Inflammatory macrophage (primary cell): ENCODE results near the gene SHROOM2.
"Not testable (repeated sequence)": the region's sequence is repeated elsewhere in the genome, so short reads cannot be mapped to it uniquely, and the experiment has no call there.

Experiments
- DNase-seq, 2 donors: peaks; one replicate each; pipeline ENCODE4 v3.0.0-alpha.2; 2020 to 2022

Gene SHROOM2

DNA sequence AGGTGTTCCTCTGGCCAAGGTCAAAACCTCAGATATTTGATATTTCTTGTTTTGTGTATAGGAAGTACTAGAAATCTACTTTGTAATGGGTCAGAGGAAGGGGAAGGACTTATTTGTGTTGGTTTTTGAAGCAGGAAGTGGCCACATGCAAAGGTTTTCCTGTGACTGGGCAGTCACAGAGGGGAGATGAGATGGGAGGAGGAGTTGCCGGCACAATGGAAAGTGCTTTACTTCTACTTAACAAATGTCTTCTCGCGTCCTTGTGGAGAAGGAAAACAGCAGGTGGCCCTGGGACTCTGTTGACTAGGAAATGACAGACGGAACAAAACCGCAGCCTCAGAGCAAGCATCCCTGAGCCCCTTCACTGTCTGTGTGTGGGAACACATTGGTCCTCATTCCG lies 46.6 kb downstream of the SHROOM2 start:
- DNase-seq, result no peak

- no peak for DNase-seq
These were observed 49.5 kb downstream of the SHROOM2 start for GRCh38 chrX:9835585-9836210.

DNA sequence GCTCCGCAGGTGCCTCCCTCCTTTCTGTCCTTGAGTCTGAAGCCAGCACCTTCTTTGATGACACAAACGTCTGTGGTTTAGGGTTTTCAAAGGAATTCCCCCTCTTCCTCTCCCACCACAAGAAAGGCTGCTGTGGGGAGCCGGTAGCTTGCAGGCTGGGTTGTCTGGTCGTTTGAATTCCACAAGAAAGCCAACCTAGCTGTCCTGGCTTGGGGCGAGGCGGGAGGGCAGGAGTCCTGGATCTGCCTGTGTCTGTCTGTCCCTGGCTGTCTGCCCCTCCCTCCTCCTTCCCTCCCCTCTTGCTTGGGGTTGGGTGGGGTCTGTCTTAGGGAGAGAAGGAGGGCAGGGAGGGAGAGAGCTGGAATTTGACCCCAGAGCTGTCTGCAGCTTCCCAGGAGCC lies 56.3 kb downstream of the SHROOM2 start:
- no peak for DNase-seq

- DNase-seq, result no peak
These were observed 58.8 kb downstream of the SHROOM2 start for GRCh38 chrX:9844936-9845577.

DNA sequence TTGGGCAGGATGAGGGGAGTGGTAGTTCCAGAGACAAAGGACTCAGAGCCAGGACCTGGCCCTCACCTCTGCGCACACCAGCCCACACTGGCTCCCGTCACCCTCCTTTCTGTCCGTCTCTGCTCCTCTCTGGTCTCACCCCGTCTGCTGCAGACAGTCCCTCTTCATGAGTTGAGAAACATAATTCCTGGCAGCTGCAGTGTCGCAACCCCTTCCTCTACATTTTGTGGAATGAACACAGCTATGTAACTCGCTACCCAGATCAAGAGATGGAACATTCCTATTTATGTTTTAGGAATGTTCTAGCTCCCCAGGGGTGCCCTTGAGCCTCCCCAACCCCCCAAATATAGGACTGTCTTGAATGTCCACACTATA lies 59.3 kb downstream of the SHROOM2 start:
- no peak for DNase-seq

DNA sequence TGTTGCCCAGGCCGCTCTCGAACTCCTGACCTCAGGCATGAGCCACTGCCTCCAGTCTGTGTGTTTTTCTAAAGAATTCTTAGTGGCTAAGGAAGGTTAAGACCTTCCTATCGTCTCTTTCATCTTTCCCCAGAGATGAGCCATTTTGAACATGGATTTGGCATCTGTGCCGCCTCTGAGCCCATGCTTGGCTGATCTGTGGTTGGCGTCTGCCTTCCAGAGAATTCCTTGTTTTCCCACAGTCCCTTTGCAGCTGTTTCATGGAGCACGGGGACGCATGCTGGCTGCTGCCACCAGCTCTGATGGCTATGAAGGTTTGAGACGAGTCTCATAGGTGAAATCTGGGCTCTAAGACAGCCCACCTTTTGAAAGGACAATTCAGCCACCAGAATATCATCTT lies 60.4 kb downstream of the SHROOM2 start:
- no peak for DNase-seq

GRCh38 chrX:9847071-9847470 lies 60.8 kb downstream of the SHROOM2 start:
- no peak for DNase-seq

GRCh38 chrX:9848718-9849479 lies 62.7 kb downstream of the SHROOM2 start:
- DNase-seq, result no peak

DNA sequence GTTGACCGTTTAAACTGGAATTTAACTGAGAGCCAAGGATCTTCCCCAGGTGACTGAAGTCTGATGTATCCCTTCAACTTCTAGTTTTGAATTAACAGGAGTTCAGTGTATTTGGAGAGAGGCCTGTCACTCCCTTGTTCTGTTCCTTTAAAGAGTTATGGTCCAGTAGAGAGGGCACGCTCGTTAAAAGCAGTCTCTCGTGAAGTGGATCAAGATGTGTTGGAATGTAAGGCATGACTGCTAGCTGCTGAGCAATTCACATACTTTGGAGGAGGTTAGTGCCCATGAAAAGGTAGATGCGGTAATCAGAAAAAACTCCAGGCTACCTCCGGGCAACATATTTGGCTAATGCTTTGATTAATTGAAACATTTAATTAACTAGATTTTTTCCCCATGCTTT lies 65.7 kb downstream of the SHROOM2 start:
- no peak for DNase-seq

GRCh38 chrX:9853307-9853706 lies 67.1 kb downstream of the SHROOM2 start:
- no peak for DNase-seq

DNA sequence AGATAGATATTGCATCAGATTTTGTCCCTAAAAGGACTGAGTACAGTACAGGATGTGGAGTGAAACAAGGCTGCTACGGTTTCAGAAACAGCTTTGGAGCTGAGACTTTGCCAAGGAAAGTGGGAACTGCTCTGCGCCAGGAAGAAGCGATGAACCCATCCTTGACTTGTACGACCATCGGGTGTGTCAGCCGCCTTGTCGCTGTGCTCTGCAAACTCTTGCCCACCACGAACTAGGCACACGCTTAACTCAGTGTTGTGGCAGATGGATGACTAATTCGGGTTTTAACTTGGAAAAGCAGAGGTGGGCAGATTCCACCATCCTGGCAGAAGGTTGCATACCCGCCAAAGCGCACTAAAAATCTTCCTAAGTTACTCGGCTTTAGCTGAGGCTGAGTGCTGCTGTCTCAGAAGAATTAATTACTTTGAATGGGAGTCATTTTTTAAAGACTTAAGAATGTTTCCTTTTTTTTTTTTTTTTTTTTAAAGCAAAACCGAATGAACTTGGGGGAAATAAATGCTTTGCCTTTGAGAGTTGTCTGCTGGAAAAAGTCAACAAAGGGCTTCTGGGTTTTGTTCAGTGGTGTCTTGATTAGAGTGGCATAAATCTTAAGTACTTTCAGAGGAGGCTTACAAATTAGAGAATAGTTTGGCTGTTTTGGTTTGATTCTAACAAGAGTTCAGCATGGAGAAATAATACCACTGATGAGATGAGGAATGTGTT lies 69.5 kb downstream of the SHROOM2 start:
- no peak for DNase-seq

- DNase-seq, result no peak
These were observed 70.4 kb downstream of the SHROOM2 start for GRCh38 chrX:9856588-9856987.

DNA sequence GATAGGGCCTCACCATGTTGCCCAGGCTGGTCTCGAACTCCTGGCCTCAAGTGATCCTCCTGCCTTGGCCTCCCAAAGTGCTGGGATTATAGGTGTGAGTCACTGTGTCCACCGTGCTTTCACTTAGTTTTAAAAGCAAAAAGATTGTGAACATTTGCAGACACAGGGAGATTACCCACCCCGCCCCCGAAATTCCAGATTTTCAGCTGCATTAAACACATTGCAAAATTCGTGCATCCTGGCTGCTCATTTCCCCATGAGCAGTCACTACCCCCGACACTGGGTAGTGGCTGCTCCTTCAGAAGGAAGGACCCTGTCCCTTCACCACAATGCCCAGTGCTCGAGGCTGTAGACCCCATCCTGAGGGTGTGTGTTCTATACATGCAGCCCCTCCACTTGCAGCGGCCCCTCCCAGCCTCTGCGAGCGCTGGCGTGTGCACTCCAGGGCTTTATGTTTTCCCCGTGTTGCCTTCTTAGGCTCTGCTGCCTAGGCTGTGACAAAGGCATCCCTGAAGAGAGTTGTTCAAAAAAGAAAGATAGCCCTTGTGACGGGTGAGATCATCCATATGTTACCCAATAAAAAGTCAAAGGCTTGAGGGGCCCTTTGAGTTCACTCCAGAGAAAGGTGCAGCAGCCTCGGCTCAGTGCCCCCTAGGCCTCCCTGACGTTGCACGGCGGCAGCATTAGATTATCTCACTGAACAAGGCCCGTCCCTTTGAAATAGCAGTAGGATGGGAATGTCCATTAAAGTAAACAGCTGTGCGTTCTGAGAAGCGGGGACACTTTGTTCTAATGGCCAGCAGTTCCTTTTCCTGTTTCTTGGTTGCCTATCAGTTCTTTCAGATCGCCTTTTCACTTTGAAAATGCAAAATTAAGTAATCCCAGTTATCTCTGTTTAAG lies 71.6 kb downstream of the SHROOM2 start:
- DNase-seq, result no peak

DNA sequence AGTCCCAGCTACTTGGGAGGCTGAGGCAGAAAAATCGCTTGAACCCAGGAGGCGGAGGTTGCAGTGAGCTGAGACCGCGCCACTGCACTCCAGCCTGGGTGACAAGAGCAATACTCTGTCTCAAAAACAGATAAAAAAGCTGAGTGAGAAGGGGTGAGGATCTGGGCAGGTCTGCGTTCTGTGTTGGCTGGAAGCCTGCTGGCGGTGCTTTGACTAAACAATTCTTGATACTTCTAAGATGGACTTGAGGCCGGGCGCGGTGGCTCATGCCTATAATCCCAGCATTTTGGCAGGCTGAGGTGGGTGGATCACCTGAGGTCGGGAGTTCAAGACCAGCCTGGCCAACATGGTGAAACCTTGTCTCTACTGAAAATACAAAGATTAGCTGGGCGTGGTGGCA lies 72.5 kb downstream of the SHROOM2 start:
- DNase-seq, result not testable (repeated sequence)

DNA sequence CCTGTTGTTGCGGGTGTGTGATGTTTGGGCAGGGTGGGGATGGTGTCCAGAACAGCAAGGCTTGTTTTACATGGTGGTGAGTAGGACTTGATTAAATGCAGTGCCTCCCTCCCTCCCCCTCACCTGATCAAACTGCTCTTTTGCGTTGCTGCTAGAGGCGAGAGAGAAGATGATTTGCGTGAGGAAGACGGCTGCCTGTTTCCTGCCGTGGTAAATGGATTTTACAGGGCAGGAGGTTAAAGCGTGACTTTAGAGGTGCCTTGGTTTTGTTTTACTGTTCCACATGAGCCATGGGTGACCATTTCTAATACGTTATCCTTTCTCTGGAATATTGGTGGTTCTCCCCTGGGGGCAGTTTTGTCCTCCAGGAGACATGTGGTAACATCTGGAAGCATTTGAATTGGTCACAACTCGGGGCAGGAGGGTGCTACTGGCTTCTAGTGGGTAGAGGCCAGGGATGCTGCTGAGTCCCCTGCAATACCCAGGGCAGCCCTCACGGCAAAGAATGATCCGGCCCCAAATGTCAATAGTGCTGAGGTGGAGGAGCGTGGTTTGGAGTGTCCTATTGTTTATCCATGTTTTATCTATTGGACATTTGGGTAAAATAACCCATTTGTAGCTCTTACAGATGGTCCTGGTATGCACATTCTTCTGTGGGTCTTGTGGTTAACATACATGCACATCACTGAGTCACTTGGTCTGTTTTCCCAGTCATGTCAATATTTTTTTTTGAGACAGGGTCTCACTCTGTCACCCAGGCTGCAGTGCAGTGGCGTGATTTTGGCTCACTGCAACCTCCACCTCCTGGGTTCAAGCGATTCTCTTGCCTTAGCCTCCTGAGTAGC lies 73.7 kb downstream of the SHROOM2 start:
- no peak for DNase-seq

DNA sequence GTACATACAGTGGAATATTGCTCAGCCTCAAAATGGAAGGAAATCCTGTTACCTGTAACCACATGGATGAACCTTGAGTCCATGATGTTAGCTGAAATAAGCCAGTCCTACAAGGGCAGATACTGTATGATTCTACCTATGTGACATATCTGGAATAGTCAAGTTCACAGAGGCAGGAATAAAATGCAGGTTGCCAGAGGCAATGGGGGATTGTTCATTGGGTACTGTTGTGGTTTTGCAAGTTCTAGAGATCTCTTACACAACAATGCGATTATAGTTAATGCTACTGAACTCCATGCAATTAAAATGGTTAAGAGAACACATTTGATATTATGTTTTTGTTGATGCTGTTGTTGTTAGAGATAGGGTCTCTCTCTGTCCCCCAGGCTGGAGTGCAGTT lies 74.6 kb downstream of the SHROOM2 start:
- DNase-seq, result no peak

DNA sequence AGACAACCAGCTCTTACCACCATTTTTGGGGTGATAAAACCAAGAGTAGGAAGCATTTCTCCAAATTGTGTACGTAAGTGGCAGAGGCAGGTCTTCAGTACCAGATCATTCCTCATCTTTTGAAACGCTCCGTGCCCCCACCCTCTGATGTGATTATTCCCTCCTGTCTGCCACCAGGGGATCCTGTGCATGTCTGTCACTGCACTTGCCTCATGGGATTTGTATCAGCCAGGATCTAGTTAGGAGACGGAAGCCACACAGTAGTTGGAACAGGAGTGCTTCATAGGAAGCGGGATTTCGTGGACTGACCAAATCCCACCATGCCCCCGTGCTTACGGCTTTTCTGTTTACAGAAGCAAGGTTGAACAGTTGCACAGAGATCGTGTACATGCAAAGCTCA lies 75.5 kb downstream of the SHROOM2 start:
- DNase-seq, result no peak

GRCh38 chrX:9862525-9862924 lies 76.3 kb downstream of the SHROOM2 start:
- DNase-seq, result no peak

- DNase-seq, result no peak
These were observed 76.7 kb downstream of the SHROOM2 start for GRCh38 chrX:9862953-9863352.

GRCh38 chrX:9864011-9864410 lies 77.8 kb downstream of the SHROOM2 start:
- DNase-seq, result no peak

GRCh38 chrX:9865804-9866472 lies 79.7 kb downstream of the SHROOM2 start:
- DNase-seq, result no peak
